HG03045 (cell line): ENCODE measurements around the gene MAMDC2.
A peak's percentile ranks its signal among the peaks of the same experiment; 100 is the strongest.

Source experiments
- ATAC-seq: cut with Tn5 transposase; IDR thresholded peaks from one replicate; pipeline ENCODE4 v1.9.1; 2021; ENCODE audit warnings: mild to moderate bottlenecking, moderate library complexity; ENCODE audit not compliant: unreplicated experiment

MAMDC2 gene

GRCh38 chr9:70105147-70105546 lies 61.5 kb downstream of the MAMDC2 start:
- ATAC-seq = no peak

DNA sequence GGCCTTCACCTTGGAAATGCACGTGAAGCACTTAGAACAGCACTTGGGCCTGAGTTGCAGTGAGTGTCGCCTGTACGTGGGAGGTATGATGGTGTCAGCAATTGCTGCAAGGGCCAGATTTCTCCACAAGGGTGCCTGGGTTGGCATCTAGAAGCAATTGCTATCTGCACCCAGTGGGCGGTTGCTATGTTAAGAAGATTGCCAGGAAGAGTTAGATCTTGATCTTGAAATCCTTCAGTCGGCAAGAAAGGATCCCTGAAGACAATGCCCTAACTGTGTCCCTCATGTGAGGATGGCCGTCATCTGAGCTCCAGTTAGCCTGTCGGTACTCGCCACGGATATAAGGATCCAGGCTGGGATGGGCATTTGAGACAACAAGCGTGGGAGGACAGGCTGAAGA lies 62.9 kb downstream of the MAMDC2 start:
- ATAC-seq = no peak

DNA sequence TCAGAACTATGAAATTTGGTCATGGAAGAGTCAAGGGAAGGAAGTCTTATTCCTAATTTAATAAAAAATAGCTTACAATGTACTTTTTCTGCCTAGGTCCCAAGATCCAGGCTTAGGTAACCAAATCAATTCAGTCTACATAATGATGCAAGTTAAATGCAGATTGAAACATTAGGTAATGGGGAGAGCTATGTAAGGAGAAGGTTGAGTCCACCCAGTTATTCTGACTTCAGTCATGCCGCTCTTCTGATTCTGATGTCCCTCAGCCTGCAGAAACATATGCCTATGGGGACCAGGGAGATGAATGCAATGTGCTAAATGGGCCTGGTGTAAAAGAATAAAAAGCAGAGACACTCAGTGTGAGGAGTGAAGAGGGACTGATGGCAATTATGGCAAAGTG lies 63.9 kb downstream of the MAMDC2 start:
- no peak for ATAC-seq

- no peak for ATAC-seq
Measured at GRCh38 chr9:70108181-70108580, 64.5 kb downstream of the MAMDC2 start.

DNA sequence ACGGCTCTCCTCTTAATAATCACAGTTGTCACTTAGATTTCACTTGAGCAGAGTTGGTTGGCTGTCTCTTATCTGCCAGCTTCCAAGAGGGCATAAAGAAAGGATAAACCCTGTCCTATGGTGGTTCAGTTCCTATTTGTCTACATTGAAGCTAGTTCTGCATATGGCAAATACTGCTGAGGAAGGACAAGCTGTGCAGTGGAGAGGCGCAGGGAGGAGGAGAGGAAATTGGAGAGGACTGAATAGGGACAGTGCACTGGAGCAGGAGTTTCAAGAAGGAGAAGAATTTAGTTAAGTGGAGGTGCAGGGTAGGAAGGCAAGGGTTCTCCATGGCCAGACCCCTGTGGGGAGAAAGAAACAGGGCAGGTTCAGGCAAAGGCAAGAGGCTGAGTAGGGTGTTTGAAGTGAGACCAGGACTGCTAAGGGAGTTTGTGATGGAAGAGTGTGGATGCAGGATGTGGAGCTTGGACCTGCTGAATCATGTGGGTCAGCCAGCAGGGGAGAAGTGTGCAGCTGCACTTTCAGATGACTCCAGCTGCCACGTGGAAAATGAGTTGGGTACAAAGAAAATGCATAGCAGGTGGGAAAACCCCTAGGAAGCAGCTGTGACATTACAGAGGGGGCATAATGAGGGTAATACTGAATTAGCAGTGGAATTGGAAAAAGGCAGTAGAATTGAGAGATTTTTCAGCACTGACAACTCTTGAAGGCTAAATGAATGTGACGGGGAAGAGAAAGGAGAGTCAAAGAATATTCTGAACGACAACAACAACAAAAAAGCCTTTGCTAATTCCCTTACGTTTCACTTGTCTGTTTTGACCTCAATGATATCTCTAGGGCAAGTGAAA lies 66.8 kb downstream of the MAMDC2 start:
- ATAC-seq = no peak

GRCh38 chr9:70111042-70111602 lies 67.5 kb downstream of the MAMDC2 start:
- peak; percentile 70 for ATAC-seq

DNA sequence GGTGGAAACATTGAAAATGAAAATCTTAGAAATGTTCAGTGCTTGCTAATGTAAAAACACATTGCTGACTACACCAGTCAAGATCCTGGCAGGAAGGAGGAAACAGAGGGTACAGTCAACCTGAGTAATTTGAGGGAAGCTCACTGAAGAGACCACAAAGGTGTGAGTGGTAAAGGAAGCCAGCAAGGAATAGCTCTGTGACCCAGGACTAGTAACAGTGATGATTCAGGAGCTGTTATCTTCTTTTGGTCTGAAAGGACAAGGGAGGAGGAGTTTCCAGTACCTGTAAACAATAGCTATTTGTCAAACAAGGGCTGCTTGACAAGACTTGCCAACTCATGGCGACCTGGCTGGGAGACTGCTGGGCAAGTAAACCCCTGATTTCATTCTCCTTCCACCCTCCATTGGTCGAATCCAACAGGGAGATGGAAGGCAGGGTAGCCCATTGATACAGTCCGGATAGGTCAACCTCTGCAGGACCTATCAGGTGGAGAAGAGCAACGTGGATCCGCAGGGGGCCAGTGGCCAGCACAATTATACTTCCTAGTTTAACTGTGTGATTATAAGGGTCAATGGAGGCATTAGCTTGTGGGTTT lies 68.1 kb downstream of the MAMDC2 start:
- no peak for ATAC-seq

DNA sequence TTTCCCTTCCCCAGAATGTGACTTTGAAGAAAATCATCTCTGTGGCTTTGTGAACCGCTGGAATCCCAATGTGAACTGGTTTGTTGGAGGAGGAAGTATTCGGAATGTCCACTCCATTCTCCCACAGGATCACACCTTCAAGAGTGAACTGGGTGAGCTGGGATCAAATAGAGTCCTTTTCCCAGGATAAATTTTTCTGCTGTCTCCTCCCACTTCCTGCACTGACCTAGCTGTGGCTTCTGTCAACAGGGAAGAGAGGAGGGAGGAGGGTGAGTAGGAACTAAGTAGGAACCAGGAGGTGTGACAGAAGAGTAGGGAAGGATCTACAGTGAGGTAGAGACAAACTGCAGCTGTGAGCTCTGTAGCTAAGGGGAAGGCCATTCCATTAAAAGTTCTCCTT lies 69.3 kb downstream of the MAMDC2 start:
- no peak for ATAC-seq

GRCh38 chr9:70113403-70114022 lies 69.9 kb downstream of the MAMDC2 start:
- ATAC-seq = peak; percentile 71

GRCh38 chr9:70114898-70115297 lies 71.2 kb downstream of the MAMDC2 start:
- no peak for ATAC-seq

GRCh38 chr9:70117835-70118319 lies 74.2 kb downstream of the MAMDC2 start:
- no peak for ATAC-seq

DNA sequence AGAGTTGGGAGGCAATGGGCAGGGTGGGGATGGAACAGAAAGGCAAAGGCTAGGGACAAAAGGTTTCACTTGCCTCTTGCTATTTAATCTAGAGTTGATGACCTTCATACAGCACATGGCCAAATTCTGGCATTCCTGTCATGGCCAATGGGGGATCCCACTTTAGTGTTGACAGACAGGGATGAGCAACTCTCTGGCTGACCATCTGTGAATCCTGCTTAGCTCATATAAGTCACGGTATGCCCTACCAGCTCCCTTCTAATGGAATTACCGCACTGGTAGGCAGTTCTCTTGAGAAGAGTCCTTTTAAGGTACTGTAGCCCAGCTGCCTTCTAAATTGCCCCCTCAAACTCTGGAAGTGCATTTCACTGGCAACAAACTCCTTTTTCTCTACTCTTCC lies 76.1 kb downstream of the MAMDC2 start:
- ATAC-seq = no peak

DNA sequence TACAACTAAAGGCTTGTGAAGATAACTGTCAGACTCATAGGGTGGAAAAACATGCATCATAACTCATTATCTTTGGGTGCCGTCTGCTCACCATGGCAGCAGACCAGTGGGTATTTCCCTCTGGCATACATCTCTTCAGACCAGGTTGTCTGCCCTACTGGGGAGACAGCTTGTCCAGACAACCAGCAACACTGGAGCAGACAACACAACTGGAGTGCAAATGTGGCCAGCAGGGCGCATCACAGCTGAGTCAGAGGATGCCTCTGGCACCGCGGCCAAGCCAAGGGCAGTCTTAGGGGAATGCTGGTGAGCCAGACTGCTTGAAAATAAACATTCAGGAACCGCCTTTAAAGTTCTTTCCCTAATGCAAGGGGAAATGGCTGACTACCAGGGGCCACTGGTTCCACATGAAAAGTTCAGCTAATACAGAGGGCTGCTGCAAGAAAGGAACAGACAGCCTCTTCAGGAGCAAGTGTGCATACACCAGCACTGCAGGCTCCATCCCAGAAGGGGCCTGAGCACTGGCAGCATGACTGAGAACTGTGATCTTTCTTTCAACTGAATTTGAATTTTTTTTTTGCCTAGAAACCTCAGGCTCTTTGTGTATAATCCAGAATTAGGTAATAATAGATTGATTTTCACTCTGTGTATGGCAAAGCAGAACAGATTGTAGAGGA lies 77.3 kb downstream of the MAMDC2 start:
- ATAC-seq = no peak

- ATAC-seq = no peak
Measured at GRCh38 chr9:70121818-70122436, 78.3 kb downstream of the MAMDC2 start.

GRCh38 chr9:70123695-70124094 lies 80.0 kb downstream of the MAMDC2 start:
- ATAC-seq = no peak

DNA sequence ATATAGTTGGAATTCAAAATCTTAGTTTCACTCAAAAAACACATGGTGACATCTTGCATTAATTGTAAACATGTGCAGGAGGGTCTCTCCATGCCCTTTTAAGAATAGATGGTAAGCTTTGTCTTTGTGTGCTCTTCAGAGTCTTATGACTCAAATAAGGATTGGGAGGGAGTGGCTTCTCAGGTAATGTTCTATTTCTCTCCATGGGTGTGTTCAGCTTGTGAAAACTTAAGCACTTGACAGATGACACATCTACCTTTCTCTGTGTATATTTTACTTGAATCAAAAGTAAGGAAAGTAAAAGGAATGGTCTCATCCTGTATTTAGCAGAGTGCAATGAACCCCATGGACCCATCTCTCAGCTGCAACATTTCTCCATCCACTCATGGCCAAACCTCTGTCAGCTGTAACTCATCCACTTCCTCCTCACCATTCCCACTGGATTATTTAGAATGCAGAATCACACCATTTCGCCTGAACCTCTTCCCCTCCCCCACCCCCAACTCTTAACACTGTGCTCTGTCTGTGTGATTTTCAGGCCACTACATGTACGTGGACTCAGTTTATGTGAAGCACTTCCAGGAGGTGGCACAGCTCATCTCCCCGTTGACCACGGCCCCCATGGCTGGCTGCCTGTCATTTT lies 82.1 kb downstream of the MAMDC2 start:
- ATAC-seq = no peak

- no peak for ATAC-seq
Measured at GRCh38 chr9:70127036-70127435, 83.4 kb downstream of the MAMDC2 start.

DNA sequence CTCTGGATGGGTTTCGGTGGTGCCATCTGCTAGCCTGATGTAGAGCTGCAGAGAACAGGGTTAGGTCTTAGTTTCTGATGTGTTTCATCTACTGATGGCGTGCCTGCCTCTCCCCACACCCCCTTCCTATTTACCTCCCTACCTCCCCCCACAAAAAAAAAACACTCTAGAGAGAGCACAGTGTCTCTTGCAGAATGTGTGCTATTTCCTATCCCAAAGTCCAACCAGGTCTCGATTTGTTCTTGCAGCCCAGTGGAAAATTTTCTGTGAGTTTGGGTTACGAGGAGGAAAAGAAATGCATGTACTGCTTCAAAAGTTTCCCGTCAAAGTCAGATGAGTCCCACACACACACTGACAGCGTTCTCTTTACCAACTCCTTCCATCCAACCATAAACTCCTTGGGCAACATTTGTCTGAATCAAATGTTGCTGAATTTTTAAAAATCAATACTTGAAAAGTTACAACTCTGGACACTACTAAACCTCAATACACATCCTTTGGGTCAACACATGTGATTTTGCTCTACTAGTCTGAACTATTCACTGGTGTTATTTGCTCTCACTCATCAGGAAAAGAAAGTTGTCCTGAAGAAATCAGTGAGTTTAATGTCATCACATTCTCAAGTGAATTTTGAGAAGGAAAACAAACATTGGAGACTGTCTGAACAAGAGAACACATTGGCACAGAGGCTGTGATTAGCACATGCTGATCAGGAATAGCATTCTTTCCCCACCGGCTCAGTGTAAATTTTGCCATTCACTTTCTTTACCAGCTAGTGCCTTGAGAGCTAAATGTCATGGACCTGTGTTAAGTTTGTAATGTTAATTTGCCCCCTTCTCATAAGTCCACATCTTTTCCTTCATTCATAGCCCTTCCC lies 84.1 kb downstream of the MAMDC2 start:
- ATAC-seq = no peak

DNA sequence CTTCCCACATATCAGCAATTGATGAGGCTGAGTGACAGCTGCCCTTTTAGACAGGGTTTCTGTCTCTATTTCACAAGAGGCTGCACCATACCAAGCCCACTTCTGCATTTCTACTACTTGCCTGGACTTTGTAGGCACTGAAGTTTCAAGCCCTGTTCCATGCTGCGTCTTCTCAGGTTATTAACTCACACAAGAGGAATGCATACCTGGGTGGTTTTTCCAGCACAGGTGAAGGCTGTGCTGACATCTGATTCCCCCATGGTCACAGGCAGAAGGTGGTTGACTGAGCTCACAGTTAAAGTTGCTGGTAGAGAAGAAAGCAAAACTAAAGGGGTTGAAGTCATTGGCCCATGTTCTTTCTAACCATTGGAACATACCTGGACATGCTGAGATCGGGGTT lies 86.6 kb downstream of the MAMDC2 start:
- no peak for ATAC-seq
